PC-3 (cell line): ENCODE results near the gene NDUFAB1. TPM values are rescaled to one million over a fixed set of nuclear protein-coding genes. Genes with fewer than 3 reads are reported as not detected.

Experiments used
- ATAC-seq: fragments of 200-7000 bp; cut with Tn5 transposase; 2 replicates; pipeline ENCODE4 v1.9.1; 2020; ENCODE audit warnings: mild to moderate bottlenecking, moderate library complexity
- BruUV-seq: library from RNA; stranded (reverse); fragments of 400-500 nt; replicated peaks from 2 replicates; lab custom pipeline; 2021; lab: Mats Ljungman, UMichigan
- CTCF ChIA-PET: fragments of 300-600 bp; sonication (Branson Sonifier 250); formaldehyde crosslinking; loops from one replicate; lab custom pipeline; 2022; ENCODE audit warnings: antibody characterized with exemption; lab: Charles Lee
- POLR2A ChIA-PET: fragments of 300-600 bp; sonication (Branson Sonifier 250); formaldehyde crosslinking; loops from one replicate; lab custom pipeline; 2022; ENCODE audit warnings: antibody characterized with exemption; ENCODE audit not compliant: unreplicated experiment; lab: Charles Lee
- DNase-seq: peaks from one replicate; pipeline ENCODE4 v3.0.0-alpha.2; 2015
- H2AFZ ChIP-seq: fragments of 300-600 bp; sonication (generic); 2 replicates; pipeline ENCODE4 v1.6.0; 2016; ENCODE audit warnings: antibody characterized with exemption, low read length
- H3F3A ChIP-seq: fragments of 300-600 bp; sonication (generic); one replicate; pipeline ENCODE4 v1.6.0; 2017; ENCODE audit warnings: antibody characterized with exemption, low read length, control low read depth, mild to moderate bottlenecking; ENCODE audit not compliant: unreplicated experiment
- H3K27ac ChIP-seq: fragments of 300-600 bp; sonication (generic); 2 replicates; pipeline ENCODE4 v1.5.1; 2016; ENCODE audit warnings: mild to moderate bottlenecking, low read length
- H3K27me3 ChIP-seq: fragments of 300-600 bp; sonication (generic); 2 replicates; pipeline ENCODE4 v1.6.1; 2016; ENCODE audit warnings: low read length, mixed read lengths
- H3K36me3 ChIP-seq: fragments of 300-600 bp; sonication (generic); 2 replicates; pipeline ENCODE4 v1.6.1; 2016; ENCODE audit warnings: low read depth, mixed run types, low read length, mixed read lengths
- H3K4me1 ChIP-seq: fragments of 300-600 bp; sonication (generic); 2 replicates; pipeline ENCODE4 v1.5.1; 2016; ENCODE audit warnings: low read length; ENCODE audit not compliant: insufficient read depth
- H3K4me2 ChIP-seq: fragments of 300-600 bp; sonication (generic); 2 replicates; pipeline ENCODE4 v1.6.0; 2016; ENCODE audit warnings: low read length
- H3K4me3 ChIP-seq: fragments of 300-600 bp; sonication (generic); 2 replicates; pipeline ENCODE4 v1.5.1; 2016; ENCODE audit warnings: mild to moderate bottlenecking, low read length, mixed read lengths
- H3K79me2 ChIP-seq: fragments of 300-600 bp; sonication (generic); 2 replicates; pipeline ENCODE4 v1.6.1; 2017; ENCODE audit warnings: low read length, mixed read lengths
- H3K9ac ChIP-seq: fragments of 300-600 bp; sonication (generic); 2 replicates; pipeline ENCODE4 v1.6.0; 2016; ENCODE audit warnings: mild to moderate bottlenecking, low read length
- H3K9me2 ChIP-seq: fragments of 300-600 bp; sonication (generic); replicated peaks from 2 replicates; pipeline ENCODE4 v1.6.1; 2016; ENCODE audit warnings: mixed run types, low read length, mixed read lengths
- H3K9me3 ChIP-seq: fragments of 300-600 bp; sonication (generic); 2 replicates; pipeline ENCODE4 v1.6.1; 2016; ENCODE audit warnings: low read length, mixed read lengths
- H4K20me1 ChIP-seq: fragments of 300-600 bp; sonication (generic); 2 replicates; pipeline ENCODE4 v1.6.1; 2016; ENCODE audit warnings: low read length, mixed read lengths
- CTCF ChIP-seq: fragments of 300-600 bp; sonication (generic); conservative IDR thresholded peaks from 2 replicates; pipeline ENCODE4 v1.5.1; 2017; ENCODE audit warnings: antibody characterized with exemption, low read depth, mild to moderate bottlenecking, low read length
- EZH2 ChIP-seq: fragments of 300-600 bp; sonication (generic); IDR thresholded peaks from one replicate; pipeline ENCODE4 v1.6.1; 2017; ENCODE audit warnings: antibody characterized with exemption, mild to moderate bottlenecking, low read length; ENCODE audit not compliant: unreplicated experiment
- EZH2phosphoT487 ChIP-seq: fragments of 300-600 bp; sonication (generic); IDR thresholded peaks from 2 replicates; pipeline ENCODE4 v1.6.1; 2018; ENCODE audit warnings: mild to moderate bottlenecking, antibody characterized with exemption, low read length, borderline replicate concordance
- intact Hi-C: fragments of 100-400 bp; cut with micrococcal nuclease; formaldehyde crosslinking; loops from 2 replicates; pipeline ENCODE4 v1.9.0; 2023
- total RNA-seq: library from RNA; depleted of rRNA; stranded (reverse); fragments of >200 nt; gene quantifications from 2 replicates; pipeline ENCODE4 v1.2.3, GENCODE V29; 2014

NDUFAB1 gene
- total RNA-seq, 1 experiment from 2014 or later = 228 TPM

DNA sequence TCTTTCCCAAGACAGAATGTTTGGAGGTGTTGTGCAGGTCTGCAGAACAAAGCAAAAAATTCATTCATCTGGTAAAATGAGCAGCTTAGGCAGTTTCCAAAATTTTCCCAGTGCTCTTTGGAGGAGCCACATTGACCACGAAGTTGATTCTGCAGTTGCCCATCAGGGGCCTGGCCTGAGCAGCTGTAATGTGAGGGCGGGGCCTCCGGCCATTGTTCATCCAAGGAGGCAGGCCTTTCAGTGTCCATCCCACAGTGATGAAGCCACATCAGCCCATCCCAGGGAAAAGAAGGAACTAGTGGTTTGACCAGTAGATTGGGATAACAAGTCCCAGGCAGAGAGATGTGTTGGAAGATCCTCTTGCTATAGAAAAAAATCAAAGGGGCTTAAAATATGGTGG, 28.5 kb downstream of the NDUFAB1 start:
- H3F3A ChIP-seq = no peaks in the 10 kb centered on the region
- ChIA-PET POLR2A (no interaction called here), CTCF (no interaction called here)
- ATAC-seq = no peak
- BruUV-seq = no TSS peak
- no peaks in the 10 kb centered on the region for H4K20me1 ChIP-seq
- H3K36me3 ChIP-seq = peaks cover 33% of the 10 kb centered on the region; the same call in 1 of the 2 replicates
- no peak overlapping the region for H3K9ac ChIP-seq
- H3K4me1 ChIP-seq = no peaks in the 10 kb centered on the region
- H3K79me2 ChIP-seq = no peaks in the 10 kb centered on the region
- H3K9me3 ChIP-seq = no peaks in the 10 kb centered on the region
- TF ChIP-seq EZH2 (no peak), CTCF (no peak), EZH2phosphoT487 (no peak)
- no peak for DNase-seq
- H3K4me3 ChIP-seq = no peak overlapping the region
- no peaks in the 10 kb centered on the region for H3K9me2 ChIP-seq
- no peak overlapping the region for H3K4me2 ChIP-seq
- H3K27ac ChIP-seq = no peak overlapping the region
- intact Hi-C loops = no loop called here
- H2AFZ ChIP-seq = no peak overlapping the region
- no peaks in the 10 kb centered on the region for H3K27me3 ChIP-seq

DNA sequence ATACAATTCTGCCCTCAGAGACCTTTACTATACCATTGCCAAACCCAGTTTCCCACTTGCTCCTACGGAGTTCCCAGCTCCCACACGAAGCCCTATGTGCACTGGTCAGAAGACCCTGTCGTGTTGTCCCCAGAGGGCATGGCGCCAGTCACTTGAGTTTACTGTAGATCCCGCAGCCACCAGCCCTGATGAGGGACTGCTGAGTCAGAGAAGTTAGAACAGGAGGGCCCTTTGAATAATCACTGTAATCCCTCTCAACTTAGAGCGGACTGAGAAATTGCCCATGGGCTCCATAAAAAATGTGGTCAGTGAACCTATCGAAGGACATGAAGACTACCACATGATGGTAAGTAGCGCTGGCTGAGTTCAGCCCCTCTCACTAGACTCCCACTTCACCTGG, 29.4 kb downstream of the NDUFAB1 start:
- Histone ChIP-seq H3K9me2 (no peaks in the 10 kb centered on the region), H3K9ac (no peak overlapping the region), H3F3A (no peaks in the 10 kb centered on the region), H4K20me1 (no peaks in the 10 kb centered on the region), H3K27ac (no peak overlapping the region), H3K79me2 (no peaks in the 10 kb centered on the region), H3K9me3 (no peaks in the 10 kb centered on the region), H3K27me3 (no peaks in the 10 kb centered on the region), H3K4me2 (no peak overlapping the region), H3K4me3 (no peak overlapping the region), H3K4me1 (no peaks in the 10 kb centered on the region), H2AFZ (no peak overlapping the region), H3K36me3 (peaks cover 36% of the 10 kb centered on the region; the same call in 1 of the 2 replicates)
- ATAC-seq (no peak), DNase-seq (no peak)
- intact Hi-C loops = no loop called here
- no TSS peak for BruUV-seq
- CTCF ChIA-PET = no interaction called here
- POLR2A ChIA-PET = no interaction called here
- no peak for TF ChIP-seq EZH2
- no peak for TF ChIP-seq EZH2phosphoT487
- no peak for TF ChIP-seq CTCF

GRCh38 chr16:23564575-23565363, 31.3 kb downstream of the NDUFAB1 start:
- ChIA-PET CTCF (no interaction called here), POLR2A (no interaction called here)
- Histone ChIP-seq H3K27ac (no peak overlapping the region), H3K9me2 (no peaks in the 10 kb centered on the region), H4K20me1 (no peaks in the 10 kb centered on the region; the same call in 1 of the 2 replicates), H3K9me3 (no peaks in the 10 kb centered on the region), H3K4me3 (no peak overlapping the region), H2AFZ (no peak overlapping the region), H3K27me3 (no peaks in the 10 kb centered on the region), H3K9ac (no peak overlapping the region), H3K4me1 (no peaks in the 10 kb centered on the region), H3F3A (no peaks in the 10 kb centered on the region), H3K79me2 (peaks cover 17% of the 10 kb centered on the region), H3K4me2 (no peak overlapping the region), H3K36me3 (peaks cover 47% of the 10 kb centered on the region; the same call in 1 of the 2 replicates)
- BruUV-seq = no TSS peak
- intact Hi-C loops = no loop called here
- DNase-seq (no peak), ATAC-seq (no peak)
- TF ChIP-seq EZH2phosphoT487 = no peak
- no peak for TF ChIP-seq CTCF
- TF ChIP-seq EZH2 = no peak
